ENCODE data around the gene ROPN1B. TPM values are rescaled to one million over a fixed set of nuclear protein-coding genes. Genes with fewer than 3 reads are reported as not detected.

Gene ROPN1B
- total and polyA plus RNA-seq, 2 donors (not counting 1 experiment from before 2014, with no cell fraction given) = not detected

- H3K9me3 ChIP-seq (ENCODE audit: control insufficient read depth, insufficient read depth, low read depth, low read length) = no peaks in the 10 kb centered on the region
- TF ChIP-seq EZH2 (IDR thresholded peaks at IDR 0.05; ENCODE audit: low read length, missing control alignments) = no peak
- no peaks in the 10 kb centered on the region for H3K4me1 ChIP-seq (ENCODE audit: control insufficient read depth, extremely low read depth, insufficient read depth, low read length)
- H3K79me2 ChIP-seq (ENCODE audit: control insufficient read depth, insufficient read depth, low read length) = no peaks in the 10 kb centered on the region
- no peak overlapping the region for H3K27ac ChIP-seq (ENCODE audit: insufficient read depth, low read length)
- no peak overlapping the region for H3K4me3 ChIP-seq (replicated peaks in 1 of 4; ENCODE audit: control extremely low read depth in 1 of 4, insufficient read depth in 1 of 4, low read depth in 3 of 4, low read length in 4 of 4)
- H3K36me3 ChIP-seq (ENCODE audit: control insufficient read depth, insufficient read depth, low read length) = no peaks in the 10 kb centered on the region
- H3K27me3 ChIP-seq (ENCODE audit: control insufficient read depth, insufficient read depth, low read length) = no peaks in the 10 kb centered on the region
- no peaks in the 10 kb centered on the region for H4K20me1 ChIP-seq (ENCODE audit: control insufficient read depth, extremely low read depth, insufficient read depth, low read length)
- no peak for DNase-seq (ENCODE audit: low read depth in 2 of 2)
- no peak overlapping the region for H3K4me2 ChIP-seq (ENCODE audit: extremely low read depth, insufficient read depth, low read length)
- H2AFZ ChIP-seq (ENCODE audit: low read length) = no peak overlapping the region
- H3K9ac ChIP-seq (ENCODE audit: insufficient read depth, low read length) = no peak overlapping the region
These were observed 60.3 kb downstream of the ROPN1B start for GRCh38 chr3:126029241-126029640.

DNA sequence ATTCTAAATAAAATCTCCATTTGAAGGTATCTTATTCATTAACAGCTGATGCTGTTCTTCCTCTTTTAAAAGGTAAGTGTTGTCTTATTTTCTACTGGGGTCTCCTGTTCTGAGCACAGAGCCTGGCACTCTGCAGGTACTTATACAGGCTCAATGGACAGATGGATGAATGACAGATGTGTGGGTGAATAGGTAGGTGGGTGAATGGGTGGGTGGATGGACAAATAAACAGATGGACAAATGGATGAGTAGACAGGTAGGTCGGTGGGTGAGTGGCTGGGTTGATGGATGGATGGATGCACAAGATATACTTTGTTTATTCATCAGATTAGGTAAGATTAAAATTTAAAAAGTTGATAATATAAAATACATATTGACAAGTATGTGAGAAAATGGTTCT, 61.5 kb downstream of the ROPN1B start:
- no peak overlapping the region for H3K4me3 ChIP-seq (replicated peaks in 1 of 4; ENCODE audit: control extremely low read depth in 1 of 4, insufficient read depth in 1 of 4, low read depth in 3 of 4, low read length in 4 of 4)
- H3K79me2 ChIP-seq (ENCODE audit: control insufficient read depth, insufficient read depth, low read length) = no peaks in the 10 kb centered on the region
- TF ChIP-seq, protein P1, sequence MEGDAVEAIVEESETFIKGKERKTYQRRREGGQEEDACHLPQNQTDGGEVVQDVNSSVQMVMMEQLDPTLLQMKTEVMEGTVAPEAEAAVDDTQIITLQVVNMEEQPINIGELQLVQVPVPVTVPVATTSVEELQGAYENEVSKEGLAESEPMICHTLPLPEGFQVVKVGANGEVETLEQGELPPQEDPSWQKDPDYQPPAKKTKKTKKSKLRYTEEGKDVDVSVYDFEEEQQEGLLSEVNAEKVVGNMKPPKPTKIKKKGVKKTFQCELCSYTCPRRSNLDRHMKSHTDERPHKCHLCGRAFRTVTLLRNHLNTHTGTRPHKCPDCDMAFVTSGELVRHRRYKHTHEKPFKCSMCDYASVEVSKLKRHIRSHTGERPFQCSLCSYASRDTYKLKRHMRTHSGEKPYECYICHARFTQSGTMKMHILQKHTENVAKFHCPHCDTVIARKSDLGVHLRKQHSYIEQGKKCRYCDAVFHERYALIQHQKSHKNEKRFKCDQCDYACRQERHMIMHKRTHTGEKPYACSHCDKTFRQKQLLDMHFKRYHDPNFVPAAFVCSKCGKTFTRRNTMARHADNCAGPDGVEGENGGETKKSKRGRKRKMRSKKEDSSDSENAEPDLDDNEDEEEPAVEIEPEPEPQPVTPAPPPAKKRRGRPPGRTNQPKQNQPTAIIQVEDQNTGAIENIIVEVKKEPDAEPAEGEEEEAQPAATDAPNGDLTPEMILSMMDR (conservative IDR thresholded peaks at IDR 0.05 in 1 of 2, IDR thresholded peaks at IDR 0.05 in 1 of 2; ENCODE audit: low read depth in 1 of 2, low read length in 2 of 2) = no peak
- TF ChIP-seq EZH2 (IDR thresholded peaks at IDR 0.05; ENCODE audit: low read length, missing control alignments) = no peak
- H3K9me3 ChIP-seq (ENCODE audit: control insufficient read depth, insufficient read depth, low read depth, low read length) = no peaks in the 10 kb centered on the region
- H3K4me1 ChIP-seq (ENCODE audit: control insufficient read depth, extremely low read depth, insufficient read depth, low read length) = no peaks in the 10 kb centered on the region
- no peaks in the 10 kb centered on the region for H3K27me3 ChIP-seq (ENCODE audit: control insufficient read depth, insufficient read depth, low read length)
- H3K27ac ChIP-seq (ENCODE audit: insufficient read depth, low read length) = no peak overlapping the region
- H4K20me1 ChIP-seq (ENCODE audit: control insufficient read depth, extremely low read depth, insufficient read depth, low read length) = no peaks in the 10 kb centered on the region
- no peak overlapping the region for H3K4me2 ChIP-seq (ENCODE audit: extremely low read depth, insufficient read depth, low read length)
- H3K9ac ChIP-seq (ENCODE audit: insufficient read depth, low read length) = no peak overlapping the region
- no peak overlapping the region for H2AFZ ChIP-seq (ENCODE audit: low read length)
- DNase-seq (ENCODE audit: low read depth in 2 of 2) = no peak
- no peaks in the 10 kb centered on the region for H3K36me3 ChIP-seq (ENCODE audit: control insufficient read depth, insufficient read depth, low read length)

- Histone ChIP-seq H3K27me3 (ENCODE audit: control insufficient read depth, insufficient read depth, low read length) (no peaks in the 10 kb centered on the region), H3K36me3 (ENCODE audit: control insufficient read depth, insufficient read depth, low read length) (no peaks in the 10 kb centered on the region), H4K20me1 (ENCODE audit: control insufficient read depth, extremely low read depth, insufficient read depth, low read length) (no peaks in the 10 kb centered on the region), H3K4me1 (ENCODE audit: control insufficient read depth, extremely low read depth, insufficient read depth, low read length) (no peaks in the 10 kb centered on the region), H3K79me2 (ENCODE audit: control insufficient read depth, insufficient read depth, low read length) (no peaks in the 10 kb centered on the region), H3K9me3 (ENCODE audit: control insufficient read depth, insufficient read depth, low read depth, low read length) (no peaks in the 10 kb centered on the region), H3K27ac (ENCODE audit: insufficient read depth, low read length) (no peak overlapping the region), H3K9ac (ENCODE audit: insufficient read depth, low read length) (no peak overlapping the region), H3K4me2 (ENCODE audit: extremely low read depth, insufficient read depth, low read length) (no peak overlapping the region), H3K4me3 (replicated peaks in 1 of 4; ENCODE audit: control extremely low read depth in 1 of 4, insufficient read depth in 1 of 4, low read depth in 3 of 4, low read length in 4 of 4) (no peak overlapping the region), H2AFZ (ENCODE audit: low read length) (no peak overlapping the region)
- DNase-seq (ENCODE audit: low read depth in 2 of 2) = no peak
- TF ChIP-seq, protein P1 (conservative IDR thresholded peaks at IDR 0.05 in 1 of 2, IDR thresholded peaks at IDR 0.05 in 1 of 2; ENCODE audit: low read depth in 1 of 2, low read length in 2 of 2) = no peak
- no peak for TF ChIP-seq EZH2 (IDR thresholded peaks at IDR 0.05; ENCODE audit: low read length, missing control alignments)
These were observed 63.0 kb downstream of the ROPN1B start for GRCh38 chr3:126031981-126032471.

Other genes starting within 250 kb of the ROPN1B start
- gene SLC41A3, start 114.9 kb downstream of the ROPN1B start, total RNA-seq = 49.4 and 52.4 TPM in 2 replicates
- gene SLC41A3, start 114.9 kb downstream of the ROPN1B start, polyA plus RNA-seq = 34.1 and 52.8 TPM in 2 replicates
- gene ALDH1L1, start 211.4 kb downstream of the ROPN1B start, total RNA-seq = not detected in 2 replicates
- gene ALDH1L1, start 211.4 kb downstream of the ROPN1B start, polyA plus RNA-seq = not detected in 2 replicates

All from fibroblast of lung (primary cell).